ENCODE measurements around the gene ZNF10. TPM values are rescaled to one million over a fixed set of nuclear protein-coding genes. Genes with fewer than 3 reads are reported as not detected.

ZNF10 gene
- total RNA-seq, 1 experiment from 2014 or later = 4.7 TPM

GRCh38 chr12:133190176-133190575 is 59.7 kb downstream of the ZNF10 start:
- in situ Hi-C loops (cut with HindIII; ENCODE audit: low sequenced_read_pairs) = no loop called here
- no peak for DNase-seq (ENCODE audit: low spot score)

DNA sequence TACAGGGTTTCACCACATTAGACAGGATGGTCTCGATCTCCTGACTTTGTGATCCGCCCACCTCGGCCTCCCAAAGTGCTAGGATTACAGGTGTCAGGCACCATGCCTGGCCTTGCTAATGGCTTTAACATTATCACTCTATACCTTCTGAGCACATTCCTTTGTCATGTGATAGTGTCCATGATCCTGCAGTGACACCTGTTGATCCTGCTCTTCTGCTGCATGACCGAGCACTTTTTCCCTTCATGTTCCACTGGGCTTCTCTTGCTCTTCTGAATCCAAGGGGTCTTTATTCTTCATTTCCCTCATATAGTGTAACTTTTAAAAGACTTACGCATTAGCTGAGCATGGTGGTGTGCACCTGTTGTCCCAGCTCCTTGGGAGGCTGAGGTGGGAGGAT is 62.4 kb downstream of the ZNF10 start:
- no peak for DNase-seq (ENCODE audit: low spot score)
- in situ Hi-C loops (cut with HindIII; ENCODE audit: low sequenced_read_pairs) = no loop called here

GRCh38 chr12:133201888-133202287 is 71.5 kb downstream of the ZNF10 start:
- in situ Hi-C loops (cut with HindIII; ENCODE audit: low sequenced_read_pairs) = no loop called here
- DNase-seq (ENCODE audit: low spot score) = no peak

GRCh38 chr12:133202493-133203343 is 72.3 kb downstream of the ZNF10 start:
- DNase-seq (ENCODE audit: low spot score) = no peak
- in situ Hi-C loops (cut with HindIII; ENCODE audit: low sequenced_read_pairs) = no loop called here

DNA sequence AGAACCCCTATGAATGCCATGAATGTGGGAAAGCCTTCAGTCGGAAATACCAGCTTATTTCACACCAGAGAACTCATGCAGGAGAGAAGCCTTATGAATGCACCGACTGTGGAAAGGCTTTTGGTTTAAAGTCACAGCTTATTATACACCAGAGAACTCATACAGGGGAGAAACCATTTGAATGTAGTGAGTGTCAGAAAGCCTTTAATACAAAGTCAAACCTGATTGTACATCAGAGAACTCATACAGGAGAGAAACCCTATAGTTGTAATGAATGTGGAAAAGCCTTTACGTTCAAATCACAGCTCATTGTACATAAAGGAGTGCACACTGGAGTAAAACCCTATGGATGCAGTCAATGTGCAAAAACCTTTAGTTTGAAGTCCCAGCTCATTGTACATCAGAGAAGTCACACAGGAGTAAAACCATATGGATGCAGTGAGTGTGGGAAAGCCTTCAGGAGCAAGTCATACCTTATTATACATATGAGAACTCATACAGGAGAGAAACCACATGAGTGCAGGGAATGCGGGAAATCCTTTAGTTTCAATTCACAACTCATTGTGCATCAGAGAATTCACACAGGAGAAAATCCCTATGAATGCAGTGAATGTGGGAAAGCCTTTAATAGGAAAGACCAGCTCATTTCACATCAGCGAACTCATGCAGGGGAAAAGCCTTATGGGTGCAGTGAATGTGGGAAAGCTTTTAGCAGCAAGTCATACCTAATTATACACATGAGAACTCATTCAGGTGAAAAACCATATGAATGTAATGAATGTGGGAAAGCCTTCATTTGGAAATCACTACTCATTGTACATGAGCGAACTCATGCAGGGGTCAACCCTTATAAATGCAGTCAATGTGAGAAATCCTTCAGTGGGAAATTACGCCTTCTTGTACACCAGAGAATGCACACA is 73.2 kb downstream of the ZNF10 start:
- in situ Hi-C loops (cut with HindIII; ENCODE audit: low sequenced_read_pairs) = no loop called here
- no peak for DNase-seq (ENCODE audit: low spot score)

- DNase-seq (ENCODE audit: low spot score) = no peak
- in situ Hi-C loops (cut with HindIII; ENCODE audit: low sequenced_read_pairs) = no loop called here
Observed at GRCh38 chr12:133204264-133204603, 73.8 kb downstream of the ZNF10 start.

DNA sequence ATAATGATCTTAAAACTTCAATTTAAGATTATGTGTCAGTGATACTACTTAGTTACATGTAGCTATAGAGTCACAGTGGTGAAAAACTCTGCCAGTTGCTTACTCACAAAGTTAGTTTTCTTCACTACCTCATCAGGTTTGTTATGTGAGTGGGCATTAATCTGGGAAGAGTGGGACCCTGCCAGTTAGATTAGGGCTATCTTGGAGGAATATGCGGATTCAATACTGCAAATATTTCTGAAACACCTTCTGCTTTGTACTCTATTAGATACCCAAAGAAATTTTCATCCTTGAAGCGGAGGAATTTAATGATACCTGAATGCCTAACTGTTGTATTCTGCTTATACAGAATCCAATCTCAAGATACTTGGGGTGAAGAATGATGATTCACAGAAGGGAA is 76.0 kb downstream of the ZNF10 start:
- in situ Hi-C loops (cut with HindIII; ENCODE audit: low sequenced_read_pairs) = no loop called here
- DNase-seq (ENCODE audit: low spot score) = no peak

Other genes with a start within 250 kb of the ZNF10 start
- gene CHFR, start 243.0 kb upstream of the ZNF10 start, total RNA-seq (2014; rRNA removed; shearing (Covaris generic)) = 32.5 and 38.6 TPM in 2 replicates
- gene ZNF605, start 174.3 kb upstream of the ZNF10 start, total RNA-seq (2014; rRNA removed; shearing (Covaris generic)) = 5.7 and 7.1 TPM in 2 replicates
- 10.5 and 17.5 TPM in 2 replicates for gene ZNF26, start 144.3 kb upstream of the ZNF10 start, total RNA-seq (2014; rRNA removed; shearing (Covaris generic))
- gene ZNF84, start 93.1 kb upstream of the ZNF10 start, total RNA-seq (2014; rRNA removed; shearing (Covaris generic)) = 10.0 and 32.6 TPM in 2 replicates
- gene ZNF140, start 49.7 kb upstream of the ZNF10 start, total RNA-seq (2014; rRNA removed; shearing (Covaris generic)) = 19.8 and 30.4 TPM in 2 replicates
- 1.4 and 1.6 TPM in 2 replicates for gene ZNF891, start 353 bp upstream of the ZNF10 start, total RNA-seq (2014; rRNA removed; shearing (Covaris generic))
- gene ZNF268, start 50.9 kb downstream of the ZNF10 start, total RNA-seq (2014; rRNA removed; shearing (Covaris generic)) = 19.4 and 38.0 TPM in 2 replicates
- gene ANHX, start 105.2 kb downstream of the ZNF10 start, total RNA-seq (2014; rRNA removed; shearing (Covaris generic)) = not detected in 2 replicates

Measured in G401 (cell line).